Natural killer cell (primary cell): ENCODE measurements around the gene FHOD3. TPM values are rescaled to one million over a fixed set of nuclear protein-coding genes. Genes with fewer than 3 reads are reported as not detected.

Source experiments
- ATAC-seq, 3 donors: fragments of 150-1000 bp in 2 of 3; fragments of 200-7000 bp in 1 of 3; cut with Tn5 transposase; 1 replicate in 1 of 3; 2 replicates in 2 of 3; pipeline ENCODE4 v1.10.0; 2021; ENCODE audit warnings: mild to moderate bottlenecking in 2 of 3, moderate library complexity in 2 of 3
- DNase-seq, 2 donors: peaks; one replicate each; pipeline versions ENCODE4 v3.0.0 to v3.0.0-alpha.2; 2013 to 2021; ENCODE audit warnings: mixed read lengths in 1 of 2
- H3K27ac ChIP-seq: one replicate; pipeline ENCODE4 v1.5.1; 2013; ENCODE audit warnings: mild to moderate bottlenecking, low read length
- H3K27me3 ChIP-seq: one replicate; pipeline ENCODE4 v1.6.1; 2013; ENCODE audit warnings: low read length; ENCODE audit not compliant: control insufficient read depth, insufficient read depth
- H3K36me3 ChIP-seq: one replicate; pipeline ENCODE4 v1.6.1; 2013; ENCODE audit warnings: low read length; ENCODE audit not compliant: control insufficient read depth, insufficient read depth
- H3K4me1 ChIP-seq: one replicate; pipeline ENCODE4 v1.6.1; 2013; ENCODE audit warnings: low read length; ENCODE audit not compliant: control insufficient read depth, insufficient read depth
- H3K4me3 ChIP-seq: one replicate; pipeline ENCODE4 v1.5.1; 2013; ENCODE audit warnings: low read length
- H3K9me3 ChIP-seq: one replicate; pipeline ENCODE4 v1.6.1; 2013; ENCODE audit warnings: low read length; ENCODE audit not compliant: control insufficient read depth, insufficient read depth
- H3K27ac Mint-ChIP-seq, 2 donors: one replicate each; pipeline ENCODE4 v1.8.0; 2022; ENCODE audit warnings: mild to moderate bottlenecking in 2 of 2, mixed read lengths in 2 of 2, moderate library complexity in 1 of 2
- H3K27me3 Mint-ChIP-seq, 2 donors: one replicate each; pipeline ENCODE4 v1.8.0; 2022; ENCODE audit warnings: low read depth in 2 of 2, mixed read lengths in 2 of 2
- H3K36me3 Mint-ChIP-seq: one replicate; pipeline ENCODE4 v1.8.0; 2022; ENCODE audit warnings: mixed read lengths
- H3K4me1 Mint-ChIP-seq, 2 donors: one replicate each; pipeline ENCODE4 v1.8.0; 2022; ENCODE audit warnings: mixed read lengths in 2 of 2
- H3K4me3 Mint-ChIP-seq: one replicate; pipeline ENCODE4 v1.8.0; 2022; ENCODE audit warnings: mild to moderate bottlenecking, moderate library complexity, mixed read lengths
- H3K9me3 Mint-ChIP-seq, 2 donors: one replicate each; pipeline ENCODE4 v1.8.0; 2022; ENCODE audit warnings: mixed read lengths in 2 of 2
- WGBS: methylation state at CpG from one replicate; pipeline ENCODE4 v1.1.7; 2013; ENCODE audit warnings: missing lambda C conversion rate; ENCODE audit not compliant: insufficient coverage; 5-methylcytosine and 5-hydroxymethylcytosine counted together
- intact Hi-C: fragments of 100-400 bp; cut with micrococcal nuclease; formaldehyde crosslinking; loops from one replicate; pipeline ENCODE4 v1.14.2; 2022
- total RNA-seq, 4 donors: library from RNA; stranded (reverse); fragments of 120-200 nt in 1 of 4; gene quantifications; one replicate each; pipeline versions ENCODE4 v1.2.3 to v1.2.4, GENCODE V29; 2013 to 2022
- TF ChIP-seq, protein P1 (sequence below): fragments of 200-600 bp; IDR thresholded peaks from one replicate; pipeline ENCODE4 v1.8.0; 2022; ENCODE audit warnings: antibody characterized with exemption

FHOD3 gene
- total RNA-seq, 3 donors from 2014 or later (not counting 1 experiment from before 2014, with no cell fraction given), result not detected

DNA sequence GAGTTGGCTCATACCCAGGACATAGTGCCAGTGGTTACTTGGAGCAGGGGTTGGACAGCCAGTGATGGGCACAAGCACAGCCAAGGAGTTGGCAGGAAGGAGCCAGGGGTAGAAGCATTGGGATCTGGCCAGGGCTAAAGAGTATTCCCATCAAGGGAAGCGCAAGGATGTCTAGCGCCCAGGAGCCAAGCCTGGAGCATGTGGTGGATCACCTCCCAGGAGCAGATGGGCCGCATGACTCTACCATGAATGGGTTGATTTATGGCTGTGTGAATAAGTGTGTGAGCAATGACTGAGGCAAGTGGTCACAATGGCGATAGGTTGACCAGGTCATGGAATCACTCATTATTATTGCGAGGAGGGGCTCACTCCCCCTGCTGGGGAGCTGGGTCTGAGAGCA lies 111.1 kb downstream of the FHOD3 start:
- Histone ChIP-seq H3K9me3 (no peaks in the 10 kb centered on the region), H3K4me3 (no peak overlapping the region), H3K4me1 (no peaks in the 10 kb centered on the region), H3K27me3 (no peaks in the 10 kb centered on the region), H3K36me3 (no peaks in the 10 kb centered on the region), H3K27ac (no peak overlapping the region)
- Mint-ChIP-seq H3K4me1 (no peaks in the 10 kb centered on the region), H3K27ac (no peak overlapping the region), H3K36me3 (no peaks in the 10 kb centered on the region), H3K4me3 (no peak overlapping the region), H3K9me3 (no peaks in the 10 kb centered on the region), H3K27me3 (no peaks in the 10 kb centered on the region)
- TF ChIP-seq, protein P1, sequence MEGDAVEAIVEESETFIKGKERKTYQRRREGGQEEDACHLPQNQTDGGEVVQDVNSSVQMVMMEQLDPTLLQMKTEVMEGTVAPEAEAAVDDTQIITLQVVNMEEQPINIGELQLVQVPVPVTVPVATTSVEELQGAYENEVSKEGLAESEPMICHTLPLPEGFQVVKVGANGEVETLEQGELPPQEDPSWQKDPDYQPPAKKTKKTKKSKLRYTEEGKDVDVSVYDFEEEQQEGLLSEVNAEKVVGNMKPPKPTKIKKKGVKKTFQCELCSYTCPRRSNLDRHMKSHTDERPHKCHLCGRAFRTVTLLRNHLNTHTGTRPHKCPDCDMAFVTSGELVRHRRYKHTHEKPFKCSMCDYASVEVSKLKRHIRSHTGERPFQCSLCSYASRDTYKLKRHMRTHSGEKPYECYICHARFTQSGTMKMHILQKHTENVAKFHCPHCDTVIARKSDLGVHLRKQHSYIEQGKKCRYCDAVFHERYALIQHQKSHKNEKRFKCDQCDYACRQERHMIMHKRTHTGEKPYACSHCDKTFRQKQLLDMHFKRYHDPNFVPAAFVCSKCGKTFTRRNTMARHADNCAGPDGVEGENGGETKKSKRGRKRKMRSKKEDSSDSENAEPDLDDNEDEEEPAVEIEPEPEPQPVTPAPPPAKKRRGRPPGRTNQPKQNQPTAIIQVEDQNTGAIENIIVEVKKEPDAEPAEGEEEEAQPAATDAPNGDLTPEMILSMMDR, result no peak
- DNase-seq (no peak), ATAC-seq (peak in 1 of 3 donors; percentile 23)
- WGBS, result 96% methylated on average over 5 of the region's 5 CpGs
- intact Hi-C loops, result no loop called here

DNA sequence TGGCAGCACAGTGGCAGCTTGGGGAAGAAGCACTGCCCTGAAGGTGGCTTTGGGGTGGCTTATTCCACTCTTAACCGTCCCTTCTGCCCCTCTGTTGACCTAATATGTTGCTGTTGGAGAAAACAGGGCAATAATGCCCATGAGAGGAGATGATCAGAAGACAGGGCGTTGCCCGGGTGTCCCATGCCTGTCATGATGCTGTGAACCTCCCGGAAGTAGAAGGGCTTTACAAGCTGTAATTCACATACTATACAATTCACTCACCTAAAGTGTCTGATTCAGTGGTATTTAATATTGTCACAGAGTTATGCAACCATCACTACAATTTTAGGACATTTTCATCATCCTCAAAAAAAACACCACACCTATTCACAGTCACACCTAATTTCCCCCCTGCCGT lies 112.3 kb downstream of the FHOD3 start:
- H3K4me3 ChIP-seq, result no peak overlapping the region
- Mint-ChIP-seq H3K36me3 (no peaks in the 10 kb centered on the region), H3K27ac (no peak overlapping the region), H3K9me3 (no peaks in the 10 kb centered on the region), H3K4me3 (no peak overlapping the region), H3K27me3 (peaks cover 0 to under 1% of the 10 kb centered on the region in 2 donors), H3K4me1 (no peaks in the 10 kb centered on the region)
- H3K27ac ChIP-seq, result no peak overlapping the region
- TF ChIP-seq, protein P1, result no peak
- ATAC-seq (no peak), DNase-seq (no peak)
- 93% methylated on average over 5 of the region's 5 CpGs for WGBS
- H3K4me1 ChIP-seq, result no peaks in the 10 kb centered on the region
- H3K36me3 ChIP-seq, result no peaks in the 10 kb centered on the region
- no peaks in the 10 kb centered on the region for H3K27me3 ChIP-seq
- intact Hi-C loops, result no loop called here
- no peaks in the 10 kb centered on the region for H3K9me3 ChIP-seq

DNA sequence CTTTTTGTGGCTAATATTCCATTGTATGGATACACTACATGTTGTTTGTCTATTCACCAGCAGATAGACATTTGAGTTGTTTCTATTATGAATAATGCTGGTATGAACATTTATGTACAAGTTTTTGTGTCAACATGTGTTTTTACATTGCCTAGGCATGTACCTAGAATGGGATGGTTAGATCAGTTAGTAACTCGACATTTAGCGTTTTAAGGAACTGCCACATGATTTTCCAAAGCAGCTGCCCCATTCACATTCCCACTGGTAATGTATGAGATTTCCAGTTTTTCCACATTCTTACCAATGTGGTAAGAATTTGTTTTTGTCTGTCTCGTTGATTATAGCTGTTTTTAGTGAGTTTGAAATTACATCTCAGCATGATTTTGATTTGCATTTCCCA lies 112.8 kb downstream of the FHOD3 start:
- ATAC-seq, result no peak
- Mint-ChIP-seq H3K36me3 (no peaks in the 10 kb centered on the region), H3K27ac (no peak overlapping the region), H3K27me3 (peaks cover 0 to 6% of the 10 kb centered on the region in 2 donors), H3K4me1 (no peaks in the 10 kb centered on the region), H3K9me3 (no peaks in the 10 kb centered on the region), H3K4me3 (no peak overlapping the region)
- H3K9me3 ChIP-seq, result no peaks in the 10 kb centered on the region
- H3K27ac ChIP-seq, result no peak overlapping the region
- H3K4me3 ChIP-seq, result no peak overlapping the region
- H3K36me3 ChIP-seq, result no peaks in the 10 kb centered on the region
- H3K4me1 ChIP-seq, result no peaks in the 10 kb centered on the region
- TF ChIP-seq, protein P1, result no peak
- WGBS, result 82% methylated on average over 3 of the region's 3 CpGs
- no peaks in the 10 kb centered on the region for H3K27me3 ChIP-seq
- intact Hi-C loops, result no loop called here
- DNase-seq, result no peak

- Mint-ChIP-seq H3K27ac (no peak overlapping the region), H3K4me1 (no peaks in the 10 kb centered on the region), H3K4me3 (no peak overlapping the region), H3K9me3 (no peaks in the 10 kb centered on the region), H3K36me3 (no peaks in the 10 kb centered on the region), H3K27me3 (peaks cover 3 to 8% of the 10 kb centered on the region in 2 donors)
- TF ChIP-seq, protein P1, result no peak
- Histone ChIP-seq H3K9me3 (no peaks in the 10 kb centered on the region), H3K27ac (no peak overlapping the region), H3K4me3 (no peak overlapping the region), H3K36me3 (no peaks in the 10 kb centered on the region), H3K4me1 (no peaks in the 10 kb centered on the region), H3K27me3 (no peaks in the 10 kb centered on the region)
- no peak for ATAC-seq
- no peak for DNase-seq
- intact Hi-C loops, result no loop called here
- no CpG with 5 or more reads among the region's 3 CpGs for WGBS
These were observed 114.2 kb downstream of the FHOD3 start for GRCh38 chr18:36411745-36412168.
